ENCODE measurements around the gene C11orf65.

Gene C11orf65

GRCh38 chr11:108369064-108369463 is 98.3 kb downstream of the C11orf65 start:
- H2BK5ac ChIP-seq (ENCODE audit: low read length), result no peak overlapping the region
- no peak overlapping the region for H2AK5ac ChIP-seq (ENCODE audit: low read depth, low read length)
- H3K18ac ChIP-seq (ENCODE audit: low read length), result no peak overlapping the region
- no peak overlapping the region for H3K4me3 ChIP-seq (ENCODE audit: low read length in 2 of 2)
- no peak overlapping the region for H2AFZ ChIP-seq (ENCODE audit: low read length)
- H3K79me1 ChIP-seq (ENCODE audit: low read depth, low read length), result no peaks in the 10 kb centered on the region
- H3K14ac ChIP-seq (ENCODE audit: low read length), result no peak overlapping the region
- no peaks in the 10 kb centered on the region for H3K27me3 ChIP-seq (ENCODE audit: control insufficient read depth in 3 of 3, insufficient read depth in 3 of 3, low read depth in 1 of 3, low read length in 3 of 3)
- no CpG with 5 or more reads among the region's 5 CpGs for WGBS, 2 donors (ENCODE audit: extremely low coverage in 2 of 2, insufficient read length in 2 of 2, insufficient replicate concordance in 1 of 2)
- no peak overlapping the region for H2BK12ac ChIP-seq (ENCODE audit: low read length)
- no peak overlapping the region for H3K27ac ChIP-seq (replicated peaks; ENCODE audit: low read length)
- H2BK120ac ChIP-seq (ENCODE audit: low read depth, low read length), result no peak overlapping the region
- H3K36me3 ChIP-seq (replicated peaks in 1 of 2; ENCODE audit: control insufficient read depth in 2 of 2, insufficient read depth in 2 of 2, low read length in 2 of 2), result peaks cover 6 to 30% of the 10 kb centered on the region in 2 donors
- H3K23ac ChIP-seq (ENCODE audit: low read depth, low read length, poor library complexity), result no peak overlapping the region
- no peak overlapping the region for H2BK15ac ChIP-seq (ENCODE audit: low read length)
- H3K4me2 ChIP-seq (ENCODE audit: insufficient read depth, low read length, poor library complexity, severe bottlenecking), result no peak overlapping the region
- DNase-seq (ENCODE audit: low spot score), result no peak
- no peak overlapping the region for H3K9ac ChIP-seq (ENCODE audit: low read depth, low read length, poor library complexity)
- no peak overlapping the region for H4K91ac ChIP-seq (ENCODE audit: low read depth, low read length, poor library complexity)
- H4K8ac ChIP-seq (ENCODE audit: low read depth, low read length), result no peak overlapping the region
- H3K4me1 ChIP-seq (ENCODE audit: control insufficient read depth in 2 of 2, insufficient read depth in 1 of 2, low read depth in 1 of 2, low read length in 2 of 2), result no peaks in the 10 kb centered on the region
- H3K4ac ChIP-seq (ENCODE audit: low read length), result no peak overlapping the region
- no peaks in the 10 kb centered on the region for H3K9me3 ChIP-seq (replicated peaks in 1 of 2; ENCODE audit: control insufficient read depth in 2 of 2, insufficient read depth in 1 of 2, low read depth in 1 of 2, low read length in 2 of 2)

- Histone ChIP-seq H3K27ac (replicated peaks; ENCODE audit: low read length) (no peak overlapping the region), H4K91ac (ENCODE audit: low read depth, low read length, poor library complexity) (no peak overlapping the region), H3K9ac (ENCODE audit: low read depth, low read length, poor library complexity) (no peak overlapping the region), H3K27me3 (ENCODE audit: control insufficient read depth in 3 of 3, insufficient read depth in 3 of 3, low read depth in 1 of 3, low read length in 3 of 3) (no peaks in the 10 kb centered on the region), H2BK120ac (ENCODE audit: low read depth, low read length) (no peak overlapping the region), H3K14ac (ENCODE audit: low read length) (no peak overlapping the region), H3K79me1 (ENCODE audit: low read depth, low read length) (no peaks in the 10 kb centered on the region), H3K4me1 (ENCODE audit: control insufficient read depth in 2 of 2, insufficient read depth in 1 of 2, low read depth in 1 of 2, low read length in 2 of 2) (no peaks in the 10 kb centered on the region), H2BK5ac (ENCODE audit: low read length) (no peak overlapping the region), H3K36me3 (replicated peaks in 1 of 2; ENCODE audit: control insufficient read depth in 2 of 2, insufficient read depth in 2 of 2, low read length in 2 of 2) (peaks cover 6 to 33% of the 10 kb centered on the region in 2 donors), H3K23ac (ENCODE audit: low read depth, low read length, poor library complexity) (no peak overlapping the region), H3K4ac (ENCODE audit: low read length) (no peak overlapping the region), H3K18ac (ENCODE audit: low read length) (no peak overlapping the region), H2AFZ (ENCODE audit: low read length) (no peak overlapping the region), H2AK5ac (ENCODE audit: low read depth, low read length) (no peak overlapping the region), H2BK15ac (ENCODE audit: low read length) (no peak overlapping the region), H4K8ac (ENCODE audit: low read depth, low read length) (no peak overlapping the region), H3K4me3 (ENCODE audit: low read length in 2 of 2) (no peak overlapping the region), H2BK12ac (ENCODE audit: low read length) (no peak overlapping the region), H3K9me3 (replicated peaks in 1 of 2; ENCODE audit: control insufficient read depth in 2 of 2, insufficient read depth in 1 of 2, low read depth in 1 of 2, low read length in 2 of 2) (no peaks in the 10 kb centered on the region), H3K4me2 (ENCODE audit: insufficient read depth, low read length, poor library complexity, severe bottlenecking) (no peak overlapping the region)
- DNase-seq (ENCODE audit: low spot score), result no peak
- WGBS, 2 donors (ENCODE audit: extremely low coverage in 2 of 2, insufficient read length in 2 of 2, insufficient replicate concordance in 1 of 2), result no CpG with 5 or more reads among the region's 1 CpG
These were observed 99.2 kb downstream of the C11orf65 start for GRCh38 chr11:108368134-108368533.

- Histone ChIP-seq H3K18ac (ENCODE audit: low read length) (no peak overlapping the region), H3K79me1 (ENCODE audit: low read depth, low read length) (no peaks in the 10 kb centered on the region), H2BK120ac (ENCODE audit: low read depth, low read length) (no peak overlapping the region), H2BK12ac (ENCODE audit: low read length) (no peak overlapping the region), H3K14ac (ENCODE audit: low read length) (no peak overlapping the region), H4K8ac (ENCODE audit: low read depth, low read length) (no peak overlapping the region), H3K27ac (replicated peaks; ENCODE audit: low read length) (no peak overlapping the region), H2AK5ac (ENCODE audit: low read depth, low read length) (no peak overlapping the region), H3K27me3 (ENCODE audit: control insufficient read depth in 3 of 3, insufficient read depth in 3 of 3, low read depth in 1 of 3, low read length in 3 of 3) (no peaks in the 10 kb centered on the region), H3K4me1 (ENCODE audit: control insufficient read depth in 2 of 2, insufficient read depth in 1 of 2, low read depth in 1 of 2, low read length in 2 of 2) (no peaks in the 10 kb centered on the region), H3K36me3 (replicated peaks in 1 of 2; ENCODE audit: control insufficient read depth in 2 of 2, insufficient read depth in 2 of 2, low read length in 2 of 2) (peaks cover 6 to 33% of the 10 kb centered on the region in 2 donors), H3K23ac (ENCODE audit: low read depth, low read length, poor library complexity) (no peak overlapping the region), H3K9me3 (replicated peaks in 1 of 2; ENCODE audit: control insufficient read depth in 2 of 2, insufficient read depth in 1 of 2, low read depth in 1 of 2, low read length in 2 of 2) (no peaks in the 10 kb centered on the region), H3K9ac (ENCODE audit: low read depth, low read length, poor library complexity) (no peak overlapping the region), H3K4me2 (ENCODE audit: insufficient read depth, low read length, poor library complexity, severe bottlenecking) (no peak overlapping the region), H3K4ac (ENCODE audit: low read length) (no peak overlapping the region), H2BK15ac (ENCODE audit: low read length) (no peak overlapping the region), H3K4me3 (ENCODE audit: low read length in 2 of 2) (no peak overlapping the region), H2AFZ (ENCODE audit: low read length) (no peak overlapping the region), H2BK5ac (ENCODE audit: low read length) (no peak overlapping the region), H4K91ac (ENCODE audit: low read depth, low read length, poor library complexity) (no peak overlapping the region)
- no CpG with 5 or more reads among the region's 2 CpGs for WGBS, 2 donors (ENCODE audit: extremely low coverage in 2 of 2, insufficient read length in 2 of 2, insufficient replicate concordance in 1 of 2)
- no peak for DNase-seq (ENCODE audit: low spot score)
These were observed 103.2 kb downstream of the C11orf65 start for GRCh38 chr11:108364159-108364558.

- Histone ChIP-seq H3K4ac (ENCODE audit: low read length) (no peak overlapping the region), H4K8ac (ENCODE audit: low read depth, low read length) (no peak overlapping the region), H3K27ac (replicated peaks; ENCODE audit: low read length) (no peak overlapping the region), H3K27me3 (ENCODE audit: control insufficient read depth in 3 of 3, insufficient read depth in 3 of 3, low read depth in 1 of 3, low read length in 3 of 3) (no peaks in the 10 kb centered on the region), H2AFZ (ENCODE audit: low read length) (no peak overlapping the region), H2AK5ac (ENCODE audit: low read depth, low read length) (no peak overlapping the region), H3K9me3 (replicated peaks in 1 of 2; ENCODE audit: control insufficient read depth in 2 of 2, insufficient read depth in 1 of 2, low read depth in 1 of 2, low read length in 2 of 2) (peaks cover 0 to 2% of the 10 kb centered on the region in 2 donors), H3K23ac (ENCODE audit: low read depth, low read length, poor library complexity) (no peak overlapping the region), H2BK12ac (ENCODE audit: low read length) (no peak overlapping the region), H3K18ac (ENCODE audit: low read length) (no peak overlapping the region), H3K9ac (ENCODE audit: low read depth, low read length, poor library complexity) (no peak overlapping the region), H4K91ac (ENCODE audit: low read depth, low read length, poor library complexity) (no peak overlapping the region), H3K4me3 (ENCODE audit: low read length in 2 of 2) (no peak overlapping the region), H3K36me3 (replicated peaks in 1 of 2; ENCODE audit: control insufficient read depth in 2 of 2, insufficient read depth in 2 of 2, low read length in 2 of 2) (peaks cover 16 to 90% of the 10 kb centered on the region in 2 donors), H3K79me1 (ENCODE audit: low read depth, low read length) (no peaks in the 10 kb centered on the region), H3K4me1 (ENCODE audit: control insufficient read depth in 2 of 2, insufficient read depth in 1 of 2, low read depth in 1 of 2, low read length in 2 of 2) (no peaks in the 10 kb centered on the region), H2BK120ac (ENCODE audit: low read depth, low read length) (no peak overlapping the region), H2BK15ac (ENCODE audit: low read length) (no peak overlapping the region), H3K4me2 (ENCODE audit: insufficient read depth, low read length, poor library complexity, severe bottlenecking) (no peak overlapping the region), H3K14ac (ENCODE audit: low read length) (no peak overlapping the region), H2BK5ac (ENCODE audit: low read length) (no peak overlapping the region)
- DNase-seq (ENCODE audit: low spot score), result no peak
These were observed 115.9 kb downstream of the C11orf65 start for GRCh38 chr11:108351468-108351867.

All from neuronal stem cell (in vitro differentiated cells).